Fibroblast of skin of scalp (primary cell): ENCODE results near the gene OR1J1. TPM values are rescaled to one million over a fixed set of nuclear protein-coding genes. Genes with fewer than 3 reads are reported as not detected.

Experiments
- DNase-seq: peaks from one replicate; pipeline ENCODE4 v3.0.0-alpha.2; 2013
- polyA plus RNA-seq, 2 experiments: library from polyadenylated mRNA; unstranded; fragments of 120-200 nt; gene quantifications; one replicate each; pipeline ENCODE4 v1.2.1, GENCODE V29; 2013; ENCODE audit not compliant: insufficient read length in 2 of 2

OR1J1 gene, protein sequence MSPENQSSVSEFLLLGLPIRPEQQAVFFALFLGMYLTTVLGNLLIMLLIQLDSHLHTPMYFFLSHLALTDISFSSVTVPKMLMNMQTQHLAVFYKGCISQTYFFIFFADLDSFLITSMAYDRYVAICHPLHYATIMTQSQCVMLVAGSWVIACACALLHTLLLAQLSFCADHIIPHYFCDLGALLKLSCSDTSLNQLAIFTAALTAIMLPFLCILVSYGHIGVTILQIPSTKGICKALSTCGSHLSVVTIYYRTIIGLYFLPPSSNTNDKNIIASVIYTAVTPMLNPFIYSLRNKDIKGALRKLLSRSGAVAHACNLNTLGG
- polyA plus RNA-seq (2013, experiment 1 of 2; ENCODE audit: insufficient read length): not detected
- not detected for polyA plus RNA-seq (2013, experiment 2 of 2; ENCODE audit: insufficient read length)

GRCh38 chr9:122477826-122478225 lies at the start of gene OR1J1:
TSS of gene OR1J1 (minus strand) at chr9:122477926. CDS start at chr9:122477926, 0 bp downstream.
- DNase-seq: no peak

DNA sequence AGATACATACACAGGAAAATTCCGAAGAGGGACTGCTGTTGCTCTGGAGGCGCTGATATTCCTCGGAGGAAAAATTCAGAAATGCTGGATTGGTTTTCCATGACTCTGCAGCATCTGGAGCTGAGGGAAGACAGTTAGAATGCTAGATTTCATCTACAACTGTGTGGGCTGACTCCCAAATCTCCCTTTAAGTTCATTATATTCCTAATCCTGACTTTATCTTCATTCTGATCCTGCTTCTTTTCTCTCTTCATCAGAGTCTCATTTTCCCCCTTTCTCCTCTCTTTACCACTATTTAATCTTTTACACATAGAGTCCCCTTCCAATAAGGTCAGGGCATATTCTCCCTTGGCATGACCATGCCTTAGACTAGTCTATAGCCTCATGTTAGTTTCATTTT lies 49.5 kb upstream of the OR1J1 start, which contains the start of gene OR1N1:
TSS of gene OR1N1 (minus strand) at position 101 of the 400 bp plus-strand sequence. CDS start at position 101, 0 bp downstream.
- DNase-seq: no peak

GRCh38 chr9:122526602-122527001 lies 48.9 kb upstream of the OR1J1 start:
- DNase-seq: no peak

DNA sequence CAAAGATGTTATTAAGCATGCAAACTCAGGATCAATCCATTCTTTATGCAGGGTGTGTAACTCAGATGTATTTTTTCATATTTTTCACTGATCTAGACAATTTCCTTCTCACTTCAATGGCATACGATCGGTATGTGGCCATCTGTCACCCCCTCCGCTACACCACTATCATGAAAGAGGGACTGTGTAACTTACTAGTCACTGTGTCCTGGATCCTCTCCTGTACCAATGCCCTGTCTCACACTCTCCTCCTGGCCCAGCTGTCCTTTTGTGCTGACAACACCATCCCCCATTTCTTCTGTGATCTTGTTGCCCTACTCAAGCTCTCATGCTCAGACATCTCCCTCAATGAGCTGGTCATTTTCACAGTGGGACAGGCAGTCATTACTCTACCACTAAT lies 41.6 kb upstream of the OR1J1 start:
- DNase-seq: no peak

DNA sequence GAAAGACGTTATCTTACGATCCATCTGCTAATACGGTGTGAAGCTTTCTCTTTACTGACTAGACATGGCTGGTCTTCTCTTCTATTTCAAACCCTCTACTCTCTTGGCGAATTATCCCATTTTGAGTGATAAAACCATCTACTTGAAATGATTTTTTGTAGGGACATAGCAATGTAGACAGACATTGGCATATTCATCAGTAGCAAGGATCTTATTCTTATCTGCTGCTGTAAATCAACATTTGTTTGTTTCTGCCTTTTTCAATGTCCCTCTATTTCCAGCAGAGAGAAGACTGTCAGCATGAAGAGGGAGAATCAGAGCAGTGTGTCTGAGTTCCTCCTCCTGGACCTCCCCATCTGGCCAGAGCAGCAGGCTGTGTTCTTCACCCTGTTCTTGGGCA lies 41.1 kb upstream of the OR1J1 start, which contains the start of gene OR1J4:
TSS of gene OR1J4 (plus strand) at position 301 of the 400 bp plus-strand sequence. CDS start at position 301, 0 bp downstream.
- DNase-seq: no peak

GRCh38 chr9:122518226-122518625 lies 40.5 kb upstream of the OR1J1 start:
- DNase-seq: no peak

GRCh38 chr9:122510502-122510901 lies 32.8 kb upstream of the OR1J1 start, which contains the start of gene OR1J2:
TSS of gene OR1J2 (plus strand) at chr9:122510802. CDS start at chr9:122510802, 0 bp downstream.
- DNase-seq: no peak

DNA sequence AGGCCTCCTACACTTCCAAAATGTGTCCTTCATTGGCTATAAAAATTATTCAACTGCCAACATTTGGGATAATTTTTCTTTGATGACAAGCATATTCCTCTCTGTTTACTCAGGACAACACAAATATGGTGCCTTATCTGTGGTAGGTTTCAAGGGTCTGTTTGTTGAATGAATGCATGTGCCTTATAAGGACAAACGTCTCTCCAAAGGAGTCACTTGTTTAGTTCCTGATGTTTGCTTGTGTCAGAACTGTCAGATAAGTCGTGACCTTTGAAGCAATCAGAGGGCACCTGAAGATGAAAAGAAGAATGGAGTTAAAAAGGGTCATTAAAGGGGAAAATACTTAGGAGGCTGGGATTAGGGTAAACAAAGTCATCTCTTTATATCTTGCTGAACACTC lies 29.2 kb upstream of the OR1J1 start:
- no peak for DNase-seq

- DNase-seq: peak; percentile 43
Observed at GRCh38 chr9:122498883-122499288, 21.2 kb upstream of the OR1J1 start.

DNA sequence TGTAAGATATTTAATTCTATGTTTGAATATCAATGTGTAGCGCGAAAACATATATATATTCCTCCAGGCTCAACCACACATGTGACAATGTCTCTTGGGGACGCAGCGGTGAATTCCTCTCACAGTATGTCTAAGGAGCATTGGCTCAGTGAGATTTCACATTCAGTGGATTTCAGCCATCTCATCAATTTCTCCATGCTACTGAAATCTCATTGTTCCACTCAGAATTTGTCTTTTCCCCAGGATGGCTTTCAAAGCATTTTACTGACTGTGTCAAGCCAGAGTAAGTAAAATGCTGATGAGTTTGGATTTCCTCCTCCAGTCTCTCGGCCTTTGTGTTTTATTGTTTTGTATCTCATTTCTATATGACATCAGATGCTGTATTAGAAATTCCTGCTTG lies 1.3 kb upstream of the OR1J1 start:
- no peak for DNase-seq

DNA sequence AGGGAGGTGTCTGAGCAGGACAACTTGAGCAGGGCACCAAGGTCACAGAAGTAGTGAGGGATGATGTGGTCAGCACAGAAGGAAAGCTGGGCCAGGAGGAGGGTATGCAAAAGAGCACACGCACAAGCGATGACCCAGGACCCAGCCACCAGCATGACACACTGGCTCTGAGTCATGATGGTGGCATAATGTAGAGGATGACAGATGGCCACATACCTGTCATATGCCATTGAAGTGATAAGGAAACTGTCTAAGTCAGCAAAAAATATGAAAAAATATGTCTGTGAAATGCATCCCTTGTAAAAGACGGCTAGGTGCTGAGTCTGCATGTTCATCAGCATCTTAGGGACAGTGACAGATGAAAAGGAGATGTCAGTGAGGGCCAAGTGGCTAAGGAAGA lies 380 bp downstream of the OR1J1 start:
- DNase-seq: no peak

- no peak for DNase-seq
Observed at GRCh38 chr9:122475717-122476116, 2.0 kb downstream of the OR1J1 start.

GRCh38 chr9:122474561-122474960 lies 3.2 kb downstream of the OR1J1 start:
- DNase-seq: no peak

- DNase-seq: peak; percentile 24
Observed at GRCh38 chr9:122468735-122469134, 9.0 kb downstream of the OR1J1 start.

GRCh38 chr9:122466456-122466855 lies 11.3 kb downstream of the OR1J1 start:
- DNase-seq: no peak

GRCh38 chr9:122464633-122465567 lies 12.8 kb downstream of the OR1J1 start:
- DNase-seq: peak; percentile 89

DNA sequence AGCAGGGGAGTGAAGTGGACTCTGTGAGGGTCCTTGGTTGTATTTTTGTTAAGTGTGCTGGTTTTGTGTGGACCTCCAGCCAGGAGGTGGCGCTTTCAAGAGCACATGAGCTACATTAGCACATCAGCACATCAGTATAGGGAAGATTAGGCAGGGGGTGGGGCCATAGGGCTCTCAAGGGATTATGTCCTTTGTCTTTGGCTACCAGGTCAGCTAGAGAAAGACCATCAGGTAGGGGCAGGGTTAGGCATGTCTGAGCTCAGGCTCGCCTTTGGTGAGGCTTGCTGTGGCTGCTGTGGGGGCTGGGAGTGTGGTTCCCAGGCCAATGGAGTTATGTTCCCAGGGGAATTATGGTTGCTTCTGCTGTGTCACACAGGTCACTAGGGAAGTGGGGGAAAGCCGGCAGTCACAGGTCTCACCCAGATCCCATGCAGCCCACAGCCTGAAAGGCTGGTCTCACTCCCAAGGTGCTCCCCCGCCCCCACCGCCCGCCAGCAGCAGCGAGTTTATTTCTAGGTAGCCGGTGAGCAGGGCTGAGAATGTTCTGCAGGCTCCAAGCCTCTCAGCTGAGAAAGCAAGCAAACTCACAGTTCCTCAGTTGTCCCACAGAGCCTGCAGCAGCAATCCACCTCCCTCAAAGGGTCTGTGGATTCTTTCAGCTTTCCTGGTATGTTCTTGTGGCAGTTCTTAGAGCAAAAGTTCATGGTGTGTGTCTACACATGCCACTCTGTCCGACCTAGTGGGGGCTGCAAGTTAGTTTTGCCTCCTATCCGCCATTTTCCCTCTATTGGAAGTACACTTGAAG lies 13.7 kb downstream of the OR1J1 start:
- DNase-seq: peak; percentile 15

- no peak for DNase-seq
Observed at GRCh38 chr9:122457787-122458186, 19.9 kb downstream of the OR1J1 start.

GRCh38 chr9:122456123-122456522 lies 21.6 kb downstream of the OR1J1 start:
- no peak for DNase-seq

DNA sequence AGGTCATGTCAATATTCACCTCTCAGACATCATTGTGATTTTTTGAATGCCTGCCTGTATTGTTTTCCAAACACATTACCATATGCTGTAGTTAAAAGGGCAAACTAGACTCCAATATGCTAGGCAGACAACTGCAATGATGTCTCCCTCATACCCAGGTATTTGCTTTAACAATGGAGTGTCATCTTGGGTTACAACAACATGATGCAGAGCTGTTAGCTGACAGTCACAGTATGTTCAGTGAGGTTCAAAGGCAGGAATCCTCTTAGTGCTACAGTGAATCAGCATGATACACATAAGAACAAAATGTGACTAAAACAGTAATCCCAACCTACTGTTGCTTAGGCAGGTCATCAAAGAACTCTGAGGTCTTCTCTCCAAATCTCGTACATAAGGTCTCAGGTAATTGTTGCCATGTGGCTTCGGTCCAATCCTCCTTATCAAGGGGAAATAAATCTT lies 24.0 kb downstream of the OR1J1 start:
- no peak for DNase-seq

DNA sequence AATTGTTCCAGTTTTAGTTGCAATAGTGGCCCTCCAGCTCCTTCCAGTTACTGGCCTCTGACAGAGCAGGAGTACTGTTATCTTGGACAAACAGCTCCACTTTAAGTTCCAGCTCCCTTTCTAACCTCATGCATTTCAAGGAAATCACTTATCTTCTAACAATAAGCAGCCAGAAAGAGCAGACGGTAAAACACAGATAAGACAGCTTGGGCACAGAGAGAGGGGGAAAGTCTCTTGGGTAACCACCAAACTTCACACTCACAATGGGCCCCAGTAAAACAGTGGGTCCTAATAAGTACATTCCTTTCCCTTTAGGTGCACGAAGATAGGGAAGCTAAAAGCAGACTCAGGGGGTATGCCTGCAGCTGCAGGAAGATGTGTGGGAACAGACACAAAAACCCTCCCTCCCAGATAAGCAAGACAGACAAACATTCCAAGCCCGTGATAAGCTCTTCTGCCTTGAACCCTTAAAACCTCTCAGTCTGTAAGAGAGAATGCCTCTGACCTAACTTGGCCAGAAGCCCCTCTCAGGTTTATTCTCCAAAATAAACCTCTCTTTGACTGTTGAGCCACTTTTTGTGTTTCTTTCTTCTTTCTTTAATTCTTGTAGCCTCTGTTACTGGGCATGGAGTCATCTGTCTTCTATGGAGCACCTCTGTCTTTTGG lies 30.8 kb downstream of the OR1J1 start:
- DNase-seq: peak; percentile 64
